GM21717 (cell line): ENCODE measurements around the gene OFD1.

Experiments used
- ATAC-seq: cut with Tn5 transposase; IDR thresholded peaks from one replicate; pipeline ENCODE4 v1.9.1; 2021; ENCODE audit warnings: mild to moderate bottlenecking, moderate library complexity; ENCODE audit not compliant: unreplicated experiment

The OFD1 gene, protein sequence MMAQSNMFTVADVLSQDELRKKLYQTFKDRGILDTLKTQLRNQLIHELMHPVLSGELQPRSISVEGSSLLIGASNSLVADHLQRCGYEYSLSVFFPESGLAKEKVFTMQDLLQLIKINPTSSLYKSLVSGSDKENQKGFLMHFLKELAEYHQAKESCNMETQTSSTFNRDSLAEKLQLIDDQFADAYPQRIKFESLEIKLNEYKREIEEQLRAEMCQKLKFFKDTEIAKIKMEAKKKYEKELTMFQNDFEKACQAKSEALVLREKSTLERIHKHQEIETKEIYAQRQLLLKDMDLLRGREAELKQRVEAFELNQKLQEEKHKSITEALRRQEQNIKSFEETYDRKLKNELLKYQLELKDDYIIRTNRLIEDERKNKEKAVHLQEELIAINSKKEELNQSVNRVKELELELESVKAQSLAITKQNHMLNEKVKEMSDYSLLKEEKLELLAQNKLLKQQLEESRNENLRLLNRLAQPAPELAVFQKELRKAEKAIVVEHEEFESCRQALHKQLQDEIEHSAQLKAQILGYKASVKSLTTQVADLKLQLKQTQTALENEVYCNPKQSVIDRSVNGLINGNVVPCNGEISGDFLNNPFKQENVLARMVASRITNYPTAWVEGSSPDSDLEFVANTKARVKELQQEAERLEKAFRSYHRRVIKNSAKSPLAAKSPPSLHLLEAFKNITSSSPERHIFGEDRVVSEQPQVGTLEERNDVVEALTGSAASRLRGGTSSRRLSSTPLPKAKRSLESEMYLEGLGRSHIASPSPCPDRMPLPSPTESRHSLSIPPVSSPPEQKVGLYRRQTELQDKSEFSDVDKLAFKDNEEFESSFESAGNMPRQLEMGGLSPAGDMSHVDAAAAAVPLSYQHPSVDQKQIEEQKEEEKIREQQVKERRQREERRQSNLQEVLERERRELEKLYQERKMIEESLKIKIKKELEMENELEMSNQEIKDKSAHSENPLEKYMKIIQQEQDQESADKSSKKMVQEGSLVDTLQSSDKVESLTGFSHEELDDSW

DNA sequence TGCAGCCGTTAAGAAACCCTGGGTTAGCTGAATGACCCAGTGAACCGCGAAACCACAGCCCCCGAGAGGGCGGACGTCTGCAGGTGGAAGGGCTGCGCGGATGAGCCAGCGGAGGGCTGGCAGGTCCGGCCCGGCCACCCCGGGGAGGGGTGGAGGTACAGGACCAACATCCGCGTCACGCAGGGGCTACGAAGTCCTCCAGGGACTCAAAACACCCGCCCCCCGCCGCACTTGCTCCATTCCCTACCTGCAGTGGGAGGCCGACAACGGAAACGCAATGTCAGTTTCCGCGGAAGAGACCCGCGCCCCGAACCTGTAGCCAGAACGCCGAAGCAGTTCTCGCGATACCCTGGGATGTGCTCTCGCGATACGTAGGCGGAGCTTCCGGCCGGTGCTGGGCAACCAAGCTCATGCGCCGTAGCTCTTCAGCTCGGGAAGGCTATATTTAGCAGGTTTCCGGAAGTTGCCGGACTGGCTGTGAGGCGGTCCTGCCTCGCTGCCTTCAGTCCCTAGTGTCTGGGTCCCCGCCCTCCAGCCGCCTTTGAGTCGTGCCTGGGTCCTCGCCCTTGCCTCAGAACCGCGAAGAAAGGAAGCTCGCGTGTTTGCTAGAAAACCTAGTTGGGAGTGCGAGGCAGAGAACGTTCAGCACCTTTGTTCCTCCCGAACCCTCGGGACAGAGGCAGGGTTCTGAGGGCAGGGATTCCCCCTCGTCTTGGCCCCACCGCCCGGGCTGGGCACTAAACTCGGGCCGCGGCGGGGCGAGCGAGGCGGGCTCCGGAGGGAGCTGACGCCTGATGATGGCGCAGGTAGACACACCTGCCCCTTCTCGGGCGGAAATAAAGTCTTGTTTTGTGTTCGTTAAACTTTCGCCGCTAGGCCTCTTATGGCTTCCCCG lies at the start of gene OFD1, which contains the start of gene TRAPPC2:
TSS of gene OFD1 (plus strand) at position 471 of the 895 bp plus-strand sequence. CDS start at position 795, 324 bp downstream.
TSS of gene TRAPPC2 (minus strand) at position 343 of the 895 bp plus-strand sequence. CDS start 14,657 bp downstream, outside the sequence.
- ATAC-seq = peak; percentile 94

DNA sequence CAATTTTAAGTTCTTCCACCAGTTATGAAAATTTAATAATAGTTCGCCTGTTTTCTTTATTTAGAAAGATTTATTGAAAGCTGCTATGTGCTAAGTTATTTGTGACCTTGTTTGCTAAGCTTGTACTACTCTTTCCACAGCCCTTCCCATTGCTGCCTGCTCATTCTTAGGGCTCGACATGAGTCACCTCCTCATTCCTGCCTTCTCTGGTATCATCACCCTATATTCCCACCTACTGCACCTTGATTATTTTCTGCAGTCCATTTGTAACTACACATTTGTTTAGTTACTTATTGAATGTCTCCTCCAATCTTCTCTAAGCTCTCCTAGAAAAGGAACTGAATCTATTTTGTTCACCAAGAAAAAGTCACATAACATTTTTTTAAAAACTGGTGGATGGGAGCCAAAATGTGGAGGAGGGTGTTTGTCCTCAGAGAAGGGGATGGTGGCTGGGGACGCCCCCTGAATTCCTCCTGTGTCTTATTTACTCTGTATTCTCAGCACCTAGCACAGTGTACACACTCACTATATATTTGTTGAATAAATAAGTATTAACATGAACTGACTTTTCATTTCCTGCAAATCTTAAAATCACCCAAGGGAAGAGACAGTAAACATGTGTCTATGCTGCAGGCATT lies 49.3 kb upstream of the OFD1 start:
- ATAC-seq = no peak

DNA sequence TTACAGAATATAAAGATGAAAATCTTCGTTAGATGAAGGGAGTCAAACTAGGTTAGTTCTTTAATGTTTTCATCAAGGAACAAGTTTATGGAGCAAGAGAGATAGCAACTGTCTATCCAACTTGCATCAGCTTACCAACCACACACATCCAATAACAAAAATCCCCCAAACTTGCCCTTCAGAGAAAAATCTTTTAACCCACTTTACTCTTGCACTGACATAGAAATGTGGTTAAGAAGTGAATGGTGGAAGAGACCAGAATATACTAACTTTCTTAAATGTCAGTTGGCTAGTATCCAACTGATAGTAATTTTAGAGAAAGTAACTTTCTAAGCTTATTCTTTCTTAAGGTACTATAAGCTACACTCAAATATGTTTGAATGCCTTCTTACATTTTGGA lies 47.3 kb upstream of the OFD1 start:
- ATAC-seq = no peak

DNA sequence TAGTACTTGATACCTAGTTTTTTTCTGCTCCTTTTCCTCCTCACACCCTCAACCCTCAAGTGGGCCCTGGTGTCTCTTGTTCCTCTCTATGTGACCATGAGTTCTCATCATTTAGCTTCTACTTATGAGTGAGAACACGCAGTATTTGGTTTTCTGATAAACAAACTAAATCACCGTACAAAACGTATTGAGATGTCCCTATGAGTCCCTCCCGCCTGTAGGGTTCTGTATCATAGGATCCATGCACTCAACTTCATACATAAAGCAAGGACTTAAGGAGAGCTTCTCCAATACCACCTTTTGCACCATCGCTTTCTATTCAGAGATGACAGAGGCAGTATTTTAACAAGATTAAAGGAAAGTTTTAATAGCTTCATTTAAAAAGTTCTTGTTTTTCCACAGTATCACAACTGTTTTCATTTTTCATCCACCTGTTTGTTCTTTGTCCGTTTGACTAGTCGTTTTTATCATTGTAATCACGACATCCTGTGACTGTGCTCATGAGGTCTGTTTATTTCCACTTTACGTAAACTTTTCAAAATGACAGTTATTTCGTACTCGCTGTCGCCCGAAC lies 46.1 kb upstream of the OFD1 start:
- no peak for ATAC-seq

DNA sequence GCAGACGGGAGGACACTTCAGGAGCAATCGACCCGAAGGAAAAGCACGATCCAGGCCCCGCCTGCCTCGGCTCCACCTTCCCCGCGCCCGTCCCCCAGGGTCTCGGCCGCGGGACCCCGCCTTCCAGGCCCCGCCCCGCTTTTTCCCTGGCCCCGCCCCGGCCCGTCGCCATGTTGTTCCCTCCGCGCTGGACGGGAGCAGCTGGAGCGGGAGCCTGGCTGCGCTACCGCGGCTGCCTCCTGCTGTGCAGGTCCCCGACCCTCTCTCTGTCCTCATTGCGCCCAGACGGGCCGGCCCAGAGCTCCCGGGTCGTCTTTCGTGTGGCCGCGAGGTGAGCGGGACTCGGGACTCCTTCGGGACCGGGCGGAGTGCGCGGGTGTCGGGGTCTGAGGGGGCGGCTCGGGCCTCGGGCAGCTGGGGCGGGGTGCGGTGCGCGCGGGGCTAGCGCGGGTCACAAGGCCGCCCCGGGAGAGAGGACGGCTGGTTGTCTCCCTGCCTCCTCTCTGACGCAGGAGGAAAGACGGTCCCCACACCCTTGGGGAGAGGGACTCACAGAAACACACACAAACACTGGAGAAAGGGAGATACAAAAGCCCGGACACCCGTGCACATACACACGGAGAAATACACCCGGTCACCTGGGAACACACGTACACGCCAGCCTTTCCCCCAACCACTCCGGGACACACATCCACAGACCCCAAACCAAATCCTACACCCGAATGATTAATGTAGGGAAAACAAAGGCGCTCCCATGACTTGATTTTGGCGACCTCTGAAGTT lies 45.4 kb upstream of the OFD1 start, which contains the start of gene RAB9A:
TSS of gene RAB9A (plus strand) at position 171 of the 783 bp plus-strand sequence. CDS start 19,619 bp downstream, outside the sequence.
- ATAC-seq = peak; percentile 79

DNA sequence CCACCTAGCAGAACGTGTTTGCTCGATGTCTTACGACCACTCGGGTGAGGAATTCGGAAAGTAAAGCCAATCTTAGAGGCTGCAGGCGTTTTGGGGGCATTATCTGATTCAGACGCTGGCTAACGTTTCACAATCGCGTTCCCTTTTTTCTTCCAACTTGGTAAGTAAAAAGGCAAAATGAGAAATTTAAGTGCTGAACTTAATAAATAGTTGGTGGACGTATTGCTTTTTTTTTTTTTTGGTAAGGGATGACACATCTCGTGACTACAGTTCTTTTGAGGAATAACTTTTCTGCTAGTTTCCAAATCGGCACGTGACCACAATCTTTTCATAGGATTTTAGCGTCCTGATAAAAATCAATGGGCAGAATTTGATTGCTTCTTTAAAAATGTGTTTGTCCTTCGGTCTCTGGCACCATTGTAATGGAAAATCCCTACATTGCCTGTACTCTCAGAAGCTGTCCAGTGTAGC lies 44.8 kb upstream of the OFD1 start:
- no peak for ATAC-seq

DNA sequence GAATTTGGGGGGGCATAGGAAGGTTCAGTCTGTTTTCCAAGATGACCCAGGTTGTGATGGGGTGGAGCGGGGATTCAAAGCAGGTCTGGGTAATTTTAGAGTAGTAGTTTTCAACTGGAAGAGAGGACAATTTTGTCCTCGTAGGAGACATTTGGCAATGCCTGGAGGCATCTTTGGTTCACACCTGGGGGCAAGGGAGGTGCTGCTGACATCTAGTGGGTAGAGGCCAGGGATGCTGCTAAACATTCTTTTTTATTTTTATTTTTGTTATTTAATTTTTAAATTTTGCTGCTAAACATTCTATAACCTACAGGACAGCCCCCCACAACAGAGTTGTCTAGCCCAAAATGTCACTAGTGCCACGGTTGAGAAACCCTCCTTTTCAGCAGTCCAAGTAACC lies 43.7 kb upstream of the OFD1 start:
- ATAC-seq = no peak

DNA sequence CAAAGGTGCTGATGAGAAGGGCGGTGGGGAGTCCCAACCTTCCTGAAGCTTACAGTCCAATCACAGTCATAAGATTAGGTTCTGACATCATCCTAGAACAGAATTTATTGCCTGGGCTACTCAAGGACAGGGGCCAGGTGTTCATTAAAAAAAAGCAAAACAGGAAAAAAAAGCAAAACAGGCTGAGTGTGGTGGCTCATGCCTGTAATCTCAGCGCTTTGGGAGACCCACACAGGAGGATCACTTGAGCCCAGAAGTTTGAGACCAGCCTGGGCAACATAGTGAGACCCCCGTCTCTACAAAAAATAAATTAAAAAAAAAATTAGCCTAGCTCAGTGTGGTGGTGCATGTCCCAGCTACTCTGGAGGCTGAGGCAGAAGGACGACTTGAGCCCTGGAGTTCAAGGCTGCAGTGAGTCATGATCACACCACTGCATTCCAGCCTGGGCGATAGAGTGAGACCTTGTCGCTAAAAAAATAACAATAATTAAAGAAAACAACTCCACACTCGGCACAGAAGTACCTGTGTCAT lies 42.6 kb upstream of the OFD1 start:
- ATAC-seq = no peak

DNA sequence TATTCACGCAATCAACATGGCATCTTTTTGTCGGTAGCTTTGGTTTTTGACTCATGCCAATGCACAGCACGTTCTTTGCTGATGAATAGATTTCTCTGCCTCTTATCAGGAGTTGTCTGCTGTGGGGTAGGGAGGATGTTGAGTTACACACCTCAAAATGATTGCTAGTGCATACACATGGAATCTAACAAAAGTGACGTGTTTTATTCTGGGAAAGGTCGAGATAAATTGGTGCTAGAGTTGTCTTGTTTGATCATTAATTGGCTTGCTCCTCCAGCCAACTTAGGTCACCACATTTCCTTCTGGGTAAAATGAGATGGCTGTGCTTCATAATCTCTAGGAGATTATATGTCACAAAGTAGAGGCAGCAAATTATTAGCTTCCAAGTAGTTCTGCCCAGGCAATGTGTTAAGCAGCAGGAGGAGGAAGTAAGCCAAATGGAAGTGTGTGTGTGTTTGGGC lies 41.7 kb upstream of the OFD1 start:
- ATAC-seq = no peak

DNA sequence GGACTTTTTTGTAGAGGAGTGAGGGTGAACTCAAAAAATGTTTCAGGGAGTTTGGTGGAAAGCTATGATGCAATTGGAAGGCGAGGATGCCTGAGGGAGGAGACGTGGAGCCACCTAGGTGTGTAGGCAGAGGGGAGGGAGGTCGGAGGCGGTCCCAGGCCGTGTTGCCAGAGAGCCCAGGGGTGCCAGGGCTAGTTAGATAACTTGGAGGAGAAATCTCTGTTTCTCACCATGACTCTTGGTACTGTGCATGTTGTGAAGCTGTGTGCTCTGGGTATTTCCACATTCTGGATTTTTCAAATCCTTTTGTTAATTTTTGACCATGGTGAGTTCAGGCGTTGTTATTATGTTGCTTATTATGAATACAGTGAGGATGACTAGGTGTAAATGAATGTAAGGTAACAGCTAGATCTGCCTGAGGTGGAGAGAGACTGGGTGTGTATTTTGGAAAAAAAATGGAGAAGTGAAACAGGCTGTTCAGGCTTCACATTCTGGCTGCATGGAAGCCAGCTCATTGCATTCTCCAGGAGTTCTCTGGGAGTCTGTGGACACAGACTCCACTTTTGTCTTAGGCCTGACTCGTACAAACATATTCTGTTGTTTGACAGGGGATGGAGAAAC lies 41.1 kb upstream of the OFD1 start:
- no peak for ATAC-seq

DNA sequence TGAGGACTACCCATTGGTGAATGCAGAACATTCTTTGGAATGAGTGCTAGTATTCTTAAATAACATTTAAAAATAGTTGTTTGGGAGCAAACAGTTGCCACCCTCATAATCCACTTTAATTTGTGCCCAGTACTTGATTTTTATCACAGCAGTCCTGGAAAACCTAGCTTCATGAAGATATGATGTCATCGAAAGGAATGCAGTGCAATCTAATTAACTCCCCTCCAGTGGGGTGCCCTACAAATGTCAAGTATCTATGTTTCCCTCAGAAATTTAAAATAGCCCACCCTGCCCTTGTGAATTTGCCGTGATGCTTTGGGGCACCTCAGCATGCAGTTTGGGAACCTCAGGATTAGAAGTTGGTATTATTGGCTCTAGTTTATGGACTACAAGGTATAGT lies 40.2 kb upstream of the OFD1 start:
- no peak for ATAC-seq

DNA sequence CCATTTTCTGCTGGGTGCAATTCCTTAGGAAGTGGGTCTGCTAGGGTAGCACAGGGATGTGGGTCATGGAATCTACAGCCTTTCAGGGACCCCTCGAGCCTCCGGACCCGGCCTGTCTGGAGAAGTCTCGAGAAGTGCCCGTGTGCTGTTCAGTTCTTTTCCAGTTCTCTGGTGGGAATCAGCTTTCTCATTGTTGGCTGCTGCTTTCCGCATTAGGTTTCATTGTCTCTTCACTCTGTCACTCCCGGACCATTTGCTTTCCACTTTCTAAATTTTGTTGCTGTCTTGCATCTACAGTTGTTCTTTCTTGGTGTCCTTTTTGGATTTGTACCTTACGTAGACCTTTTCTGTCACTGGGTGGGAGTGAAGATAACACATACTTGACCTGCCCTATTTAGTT lies 39.6 kb upstream of the OFD1 start:
- ATAC-seq = no peak

DNA sequence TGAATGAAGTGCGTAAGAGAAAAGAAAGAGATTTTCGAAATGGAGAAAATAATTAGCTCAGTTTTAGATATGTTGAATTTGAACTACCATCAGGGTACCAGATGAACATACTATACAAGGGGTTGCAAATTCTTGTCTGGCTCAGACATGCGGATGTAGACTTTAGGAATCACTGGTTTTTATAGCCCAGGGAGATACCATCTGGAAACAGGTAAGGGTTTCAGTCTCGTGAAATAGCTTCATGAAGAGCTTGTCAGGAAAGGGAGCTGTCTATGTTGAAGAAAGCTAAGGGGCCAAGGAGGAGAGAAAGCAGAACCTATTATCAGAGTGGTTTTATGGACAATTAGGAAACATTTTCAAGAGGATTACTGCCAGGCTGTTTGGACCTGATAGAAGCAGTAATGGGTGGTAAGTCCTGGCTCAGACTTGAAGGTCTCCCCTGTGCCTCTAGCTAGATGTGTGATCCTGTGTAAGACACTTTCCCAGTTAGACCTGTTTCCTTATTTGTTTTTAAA lies 38.9 kb upstream of the OFD1 start:
- ATAC-seq = no peak

DNA sequence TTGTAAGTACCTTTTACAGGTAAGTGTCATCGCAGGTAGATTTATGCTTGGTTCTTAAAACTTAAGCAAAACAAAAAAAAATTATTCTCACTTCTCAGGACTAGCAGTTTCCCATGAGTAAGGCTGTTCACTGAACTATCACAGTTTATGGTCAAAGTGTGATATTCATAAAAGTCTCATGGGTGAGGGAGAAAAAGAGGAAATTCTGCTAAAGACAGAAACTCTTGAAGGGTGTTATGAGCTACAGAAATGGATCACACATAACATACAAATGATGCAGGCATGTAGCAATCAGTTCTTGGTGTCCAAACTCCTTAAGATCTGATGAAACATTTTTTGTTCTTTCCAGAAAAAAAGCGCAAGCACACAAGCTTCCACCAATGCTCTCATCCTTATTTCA lies 37.1 kb upstream of the OFD1 start:
- peak; percentile 57 for ATAC-seq

DNA sequence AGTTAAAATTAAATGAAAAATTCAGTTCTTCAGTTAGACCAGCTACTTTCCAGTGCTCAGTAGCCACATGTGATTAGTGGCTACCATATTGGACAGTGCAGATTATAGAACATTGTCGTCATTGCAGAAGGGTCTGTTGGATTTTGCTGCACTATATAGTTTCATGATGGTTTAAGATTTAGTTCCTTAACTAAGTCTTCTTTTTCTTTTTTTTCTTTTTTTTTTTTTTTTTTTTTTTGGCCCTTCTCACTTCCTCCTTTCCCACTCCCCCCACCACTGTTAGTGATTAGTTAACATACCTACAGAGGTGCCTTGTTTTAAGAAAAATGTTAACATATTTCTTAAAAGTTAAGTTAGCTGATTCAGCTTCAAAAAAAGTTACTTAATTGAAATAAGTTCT lies 36.6 kb upstream of the OFD1 start:
- ATAC-seq = no peak

DNA sequence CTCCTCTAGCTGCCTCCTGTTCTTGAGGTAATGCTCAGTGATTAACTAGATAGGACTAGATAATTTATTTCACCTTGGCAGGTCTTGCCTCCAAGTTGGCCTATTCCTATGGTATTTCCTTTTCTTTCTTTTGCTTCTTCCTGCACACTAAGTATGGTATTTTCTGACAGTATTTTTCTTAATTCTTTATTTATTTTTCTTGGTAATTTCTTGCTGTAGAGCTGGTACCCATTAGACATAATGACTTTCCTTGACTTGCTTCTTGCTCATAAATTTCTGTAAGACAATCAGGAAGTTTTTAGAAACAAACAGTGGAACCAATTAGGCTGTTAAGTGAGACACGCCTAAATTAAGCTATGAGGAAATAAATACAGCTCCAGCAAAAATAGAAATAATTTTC lies 36.1 kb upstream of the OFD1 start:
- ATAC-seq = no peak

DNA sequence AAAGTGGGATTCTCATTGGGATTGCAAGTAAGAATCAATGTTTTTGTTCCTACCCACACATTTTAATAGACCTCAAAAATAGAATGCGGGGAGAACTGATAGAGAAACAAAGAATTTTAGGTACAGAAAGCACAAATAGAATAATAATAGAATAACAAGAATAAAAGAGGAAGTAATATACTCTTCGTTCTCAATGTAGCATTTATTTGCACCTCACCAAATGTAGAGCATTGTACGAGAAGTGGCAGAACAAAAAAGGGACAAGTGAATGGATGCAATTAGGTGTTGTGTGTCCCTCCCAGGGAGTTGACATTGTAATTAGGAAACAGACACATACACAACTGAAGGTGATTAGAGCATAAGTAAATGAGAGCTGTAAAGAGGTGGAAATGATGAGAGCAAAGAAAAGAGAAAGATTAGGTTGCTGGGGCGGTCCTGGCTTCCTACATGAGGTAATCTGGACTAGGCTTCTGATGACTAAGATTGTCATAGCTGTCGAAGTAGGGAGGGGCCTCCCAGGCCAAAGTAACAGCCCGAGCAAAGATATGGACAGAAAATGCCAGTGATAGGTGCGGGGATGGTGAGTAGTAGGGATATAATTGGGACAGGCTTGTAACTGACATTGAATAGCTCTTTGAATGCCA lies 35.2 kb upstream of the OFD1 start:
- peak; percentile 72 for ATAC-seq
